NCI-H1417 treated with DMSO at 0.1 percent for 48 hours (cell line): Measurements from ENCODE around the gene UGCG.
A peak's percentile ranks its signal among the peaks of the same experiment; 100 is the strongest.
"Not testable (repeated sequence)": the region's sequence is repeated elsewhere in the genome, so short reads cannot be mapped to it uniquely, and the experiment has no call there.

Source experiments
- DNase-seq: peaks from one replicate; lab custom pipeline; 2025; lab: John Stamatoyannopoulos, UW

Gene UGCG

GRCh38 chr9:111890867-111891266 lies 5.7 kb upstream of the UGCG start:
- DNase-seq, result not testable (repeated sequence)

DNA sequence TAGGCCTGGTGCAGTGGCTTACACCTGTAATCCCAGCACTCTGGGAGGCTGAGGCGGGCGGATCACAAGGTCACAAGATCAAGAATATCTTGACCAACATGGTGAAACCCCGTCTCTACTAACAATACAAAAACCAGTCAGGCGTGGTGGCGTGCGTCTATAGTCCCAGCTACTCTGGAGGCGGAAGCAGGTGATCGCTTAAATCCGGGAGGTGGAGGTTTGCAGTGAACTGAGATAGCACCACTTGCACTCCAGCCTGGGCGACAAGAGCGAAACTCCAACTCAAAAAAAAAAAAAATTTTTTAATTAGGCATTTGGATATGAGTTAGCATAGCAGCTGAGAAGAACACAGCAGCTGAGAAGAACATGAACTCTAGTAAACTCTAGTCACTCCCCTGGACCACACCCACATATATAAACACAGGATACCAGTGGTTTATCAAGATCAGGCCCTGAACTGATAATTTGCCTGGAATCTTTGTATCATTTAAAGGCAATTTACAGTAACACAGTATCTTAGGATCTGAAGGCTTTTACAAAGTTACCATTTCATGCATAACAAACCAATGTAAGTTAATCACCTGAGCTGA lies 4.6 kb upstream of the UGCG start:
- DNase-seq, result no peak

DNA sequence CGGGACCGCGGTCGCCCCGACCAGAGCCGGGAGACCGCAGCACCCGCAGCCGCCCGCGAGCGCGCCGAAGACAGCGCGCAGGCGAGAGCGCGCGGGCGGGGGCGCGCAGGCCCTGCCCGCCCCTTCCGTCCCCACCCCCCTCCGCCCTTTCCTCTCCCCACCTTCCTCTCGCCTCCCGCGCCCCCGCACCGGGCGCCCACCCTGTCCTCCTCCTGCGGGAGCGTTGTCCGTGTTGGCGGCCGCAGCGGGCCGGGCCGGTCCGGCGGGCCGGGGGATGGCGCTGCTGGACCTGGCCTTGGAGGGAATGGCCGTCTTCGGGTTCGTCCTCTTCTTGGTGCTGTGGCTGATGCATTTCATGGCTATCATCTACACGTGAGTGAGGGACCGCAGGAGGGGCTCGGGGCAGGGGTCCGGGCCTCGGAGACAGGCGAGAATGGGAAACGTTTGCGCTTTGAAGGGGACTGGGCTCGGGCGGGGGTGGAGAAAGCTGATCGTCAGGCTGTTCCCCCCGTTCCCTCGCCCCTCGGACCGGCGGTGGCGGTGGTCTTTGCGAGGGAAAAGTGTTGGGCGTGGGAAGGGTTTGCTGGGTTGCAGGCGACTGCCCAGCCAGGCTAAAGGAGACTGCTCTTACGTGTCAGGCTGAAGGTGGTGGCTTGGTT lies 457 bp downstream of the UGCG start:
- DNase-seq, result no peak

DNA sequence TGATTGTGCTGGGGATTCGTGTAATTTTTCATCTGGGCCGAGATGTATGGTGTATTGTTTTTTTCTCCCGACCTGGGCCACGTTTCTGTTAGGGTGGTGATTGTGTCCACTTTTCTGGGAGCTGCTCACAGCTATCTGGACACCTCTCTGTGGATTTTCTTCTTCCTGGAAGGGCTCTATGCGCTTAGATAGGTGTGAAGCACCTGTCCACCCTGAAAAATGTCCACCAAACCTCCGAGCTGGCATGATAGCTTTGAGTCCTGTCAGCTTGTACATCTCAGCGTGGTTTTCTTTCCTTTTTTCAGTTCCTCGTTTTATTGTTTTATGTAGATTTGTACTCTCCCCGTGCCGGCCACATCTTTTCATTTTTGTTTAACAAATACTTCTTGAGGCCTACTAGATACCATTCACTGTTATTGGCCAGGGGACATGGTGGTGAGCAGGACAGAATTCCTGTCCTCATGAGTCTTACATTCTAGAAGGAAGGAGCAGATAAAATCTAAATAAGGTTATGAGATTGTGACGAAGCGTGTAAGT lies 1.1 kb downstream of the UGCG start:
- DNase-seq, result no peak

GRCh38 chr9:111898331-111899096 lies 1.9 kb downstream of the UGCG start:
- no peak for DNase-seq

GRCh38 chr9:111900151-111900857 lies 3.7 kb downstream of the UGCG start:
- DNase-seq, result no peak

DNA sequence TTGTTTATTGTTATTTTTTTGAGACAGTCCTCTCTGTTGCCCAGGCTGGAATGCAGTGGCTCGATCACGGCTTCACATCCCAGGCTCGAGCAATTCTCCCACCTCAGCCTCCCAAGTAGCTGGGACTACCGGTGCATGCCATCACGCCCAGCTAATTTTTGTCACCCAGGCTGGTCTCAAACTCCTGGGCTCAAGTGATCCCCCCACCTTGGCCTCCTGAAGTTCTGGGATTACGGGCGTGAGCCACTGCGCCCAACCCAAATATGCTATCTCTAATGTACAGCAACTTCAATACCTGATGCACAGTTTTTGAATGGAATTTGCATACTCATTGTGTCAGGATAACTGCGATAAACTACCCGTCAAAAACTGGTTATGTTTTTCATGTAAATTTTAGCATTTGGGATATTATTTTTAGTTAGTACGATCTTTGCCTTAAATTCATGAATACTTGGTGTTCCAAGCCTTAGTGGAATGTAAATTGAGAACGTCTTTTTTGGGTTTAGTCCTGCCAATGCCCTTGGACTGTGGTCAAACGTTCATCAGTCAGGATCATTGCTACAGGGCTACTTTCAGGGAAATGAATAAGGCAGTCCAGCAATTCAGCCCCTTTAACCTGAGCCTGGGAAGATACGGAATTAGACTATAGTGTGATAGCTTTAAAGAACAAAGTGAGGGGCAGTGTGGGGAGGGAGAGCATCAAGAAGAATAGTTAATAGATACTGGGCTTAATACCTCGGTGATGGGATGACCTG lies 4.4 kb downstream of the UGCG start:
- DNase-seq, result no peak

GRCh38 chr9:111902391-111903139 lies 6.0 kb downstream of the UGCG start:
- DNase-seq, result no peak

GRCh38 chr9:111903535-111903934 lies 6.9 kb downstream of the UGCG start:
- not testable (repeated sequence) for DNase-seq

GRCh38 chr9:111904026-111904425 lies 7.4 kb downstream of the UGCG start:
- DNase-seq, result no peak

DNA sequence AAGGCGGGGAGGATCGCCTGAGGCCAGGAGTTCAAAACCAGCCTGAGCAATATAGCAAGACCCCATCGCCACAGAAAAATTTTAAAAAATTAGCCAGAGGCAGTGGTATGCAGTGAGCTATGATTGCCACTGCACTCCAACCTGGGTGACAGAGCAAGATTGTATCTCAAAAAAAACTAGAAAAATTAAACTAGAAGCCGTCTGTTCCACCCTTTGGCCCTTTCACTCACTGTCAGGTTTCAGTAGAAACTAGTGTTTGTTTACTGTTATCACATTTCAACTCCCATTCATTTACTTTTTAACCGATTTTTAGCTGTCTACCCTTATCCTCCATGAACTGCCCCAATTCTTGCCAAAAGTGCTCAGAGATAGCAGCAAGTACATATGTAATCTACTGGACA lies 8.3 kb downstream of the UGCG start:
- no peak for DNase-seq

DNA sequence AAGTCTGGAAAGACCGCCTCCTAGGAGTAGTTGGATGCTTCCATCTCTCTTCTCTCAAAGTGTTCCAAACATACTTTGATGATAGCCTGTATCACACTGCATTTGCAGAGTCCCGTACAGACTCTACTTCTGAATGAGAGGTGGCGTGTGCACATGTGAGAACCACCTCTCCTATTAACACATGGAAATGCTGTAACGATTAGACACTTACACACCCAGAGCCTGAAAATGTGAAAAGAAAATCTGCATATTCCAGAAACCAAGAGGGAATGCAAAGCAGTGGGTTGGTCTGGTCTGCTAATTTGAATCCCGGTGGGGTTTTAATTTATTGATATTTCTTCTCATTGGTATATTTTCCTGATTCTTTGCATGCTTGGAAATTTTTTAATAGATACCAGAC lies 10.5 kb downstream of the UGCG start:
- DNase-seq, result no peak

GRCh38 chr9:111909444-111909843 lies 12.8 kb downstream of the UGCG start:
- no peak for DNase-seq

DNA sequence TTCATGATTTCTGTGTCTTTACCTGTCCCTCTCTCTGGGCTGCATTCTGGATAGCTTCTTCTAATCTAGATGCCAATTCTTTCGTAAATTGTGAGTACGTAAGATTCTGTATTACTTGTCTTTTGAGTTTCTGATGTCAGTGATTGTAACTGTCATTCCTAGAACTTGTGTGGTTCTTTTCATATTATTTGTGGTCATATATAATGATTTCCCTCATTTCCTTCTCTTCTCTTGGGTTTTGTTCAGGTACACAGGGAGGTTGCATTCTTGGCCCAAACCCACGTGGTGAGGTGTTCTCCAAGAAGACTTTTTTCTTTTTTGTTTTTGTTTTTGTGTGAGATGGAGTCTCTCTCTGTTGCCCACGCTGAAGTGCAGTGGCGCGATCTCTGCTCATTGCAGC lies 13.8 kb downstream of the UGCG start:
- no peak for DNase-seq

GRCh38 chr9:111913159-111913558 lies 16.5 kb downstream of the UGCG start:
- no peak for DNase-seq

- DNase-seq, result peak; percentile 14
These were observed 18.3 kb downstream of the UGCG start for GRCh38 chr9:111914749-111915424.

GRCh38 chr9:111915425-111915758 lies 18.8 kb downstream of the UGCG start:
- no peak for DNase-seq

- DNase-seq, result no peak
These were observed 19.6 kb downstream of the UGCG start for GRCh38 chr9:111916234-111916645.

DNA sequence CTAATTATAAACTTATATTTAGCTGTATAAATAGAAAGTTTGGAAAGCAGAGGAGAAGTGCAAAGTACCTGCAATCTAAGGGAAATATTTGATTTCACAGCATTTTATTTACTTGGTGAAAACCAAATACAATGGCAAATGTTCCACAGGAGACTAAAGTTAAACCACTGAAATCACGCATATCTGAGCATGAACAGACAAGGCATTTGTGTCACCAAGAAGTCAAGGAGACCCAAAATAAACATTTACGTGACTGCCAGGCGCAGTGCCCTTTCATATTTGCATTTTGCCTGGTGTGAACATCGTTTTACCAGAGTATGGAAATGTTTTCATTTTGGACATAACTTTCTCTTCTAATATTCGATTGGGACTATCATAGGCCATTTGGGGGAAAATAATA lies 20.6 kb downstream of the UGCG start:
- no peak for DNase-seq

- no peak for DNase-seq
These were observed 21.4 kb downstream of the UGCG start for GRCh38 chr9:111917980-111918379.

DNA sequence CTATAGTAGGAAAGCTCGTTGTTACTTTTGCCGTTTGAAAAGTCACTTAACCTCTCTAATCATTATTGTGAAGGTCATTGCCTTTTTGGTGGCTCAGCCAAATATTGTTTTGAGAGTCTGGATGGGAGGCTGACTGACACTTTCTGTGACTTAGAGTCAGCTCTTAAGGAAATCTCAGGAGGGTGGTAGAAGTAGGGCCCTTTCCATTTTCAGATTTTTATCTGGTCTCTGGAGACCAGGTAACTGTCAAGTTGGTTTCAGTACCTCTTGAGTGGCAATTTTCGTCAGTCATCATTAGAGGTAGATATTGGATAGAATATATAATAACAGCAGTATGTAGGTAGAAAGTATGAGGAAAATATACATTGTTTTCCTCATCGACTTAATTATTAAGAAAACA lies 23.3 kb downstream of the UGCG start:
- DNase-seq, result no peak
